Suprapubic skin (tissue), 4 donors: Measurements from ENCODE around the gene ITPRIP.

Experiments
- EP300 ChIP-seq: sonication (generic); formaldehyde crosslinking; IDR thresholded peaks from one replicate; pipeline ENCODE4 v1.6.1; 2017; ENCODE audit warnings: antibody characterized with exemption
- POLR2AphosphoS5 ChIP-seq, 3 donors: sonication (generic); formaldehyde crosslinking; IDR thresholded peaks; one replicate each; pipeline ENCODE4 v1.6.1; 2017; ENCODE audit warnings: antibody characterized with exemption in 3 of 3
- TF ChIP-seq, protein P1 (sequence below), 2 donors: fragments of 200-600 bp in 1 of 2; fragments of 450-650 bp in 1 of 2; sonication (generic) in 1 of 2; IDR thresholded peaks; one replicate each; pipeline ENCODE4 v1.5.1; 2016 to 2019; ENCODE audit warnings: antibody characterized with exemption in 2 of 2, mild to moderate bottlenecking in 1 of 2, moderate library complexity in 1 of 2

DNA sequence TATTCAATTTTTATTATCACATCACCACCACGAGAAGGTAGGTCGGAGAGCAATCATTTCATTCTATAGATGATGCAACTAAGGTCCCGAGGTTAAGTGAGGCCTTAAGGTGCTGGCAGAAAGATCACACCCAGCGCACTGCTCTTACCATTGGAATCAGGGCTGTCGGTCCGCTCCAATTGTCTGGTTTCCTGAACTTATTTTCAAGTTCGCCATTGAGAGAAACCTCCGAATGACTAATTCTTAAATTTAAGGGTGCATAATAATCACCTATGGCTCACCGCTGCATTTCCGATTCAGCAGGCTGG lies 69.9 kb downstream of the ITPRIP start:
- no peak for TF ChIP-seq POLR2AphosphoS5 (IDR thresholded peaks at IDR 0.05)
- TF ChIP-seq, protein P1, sequence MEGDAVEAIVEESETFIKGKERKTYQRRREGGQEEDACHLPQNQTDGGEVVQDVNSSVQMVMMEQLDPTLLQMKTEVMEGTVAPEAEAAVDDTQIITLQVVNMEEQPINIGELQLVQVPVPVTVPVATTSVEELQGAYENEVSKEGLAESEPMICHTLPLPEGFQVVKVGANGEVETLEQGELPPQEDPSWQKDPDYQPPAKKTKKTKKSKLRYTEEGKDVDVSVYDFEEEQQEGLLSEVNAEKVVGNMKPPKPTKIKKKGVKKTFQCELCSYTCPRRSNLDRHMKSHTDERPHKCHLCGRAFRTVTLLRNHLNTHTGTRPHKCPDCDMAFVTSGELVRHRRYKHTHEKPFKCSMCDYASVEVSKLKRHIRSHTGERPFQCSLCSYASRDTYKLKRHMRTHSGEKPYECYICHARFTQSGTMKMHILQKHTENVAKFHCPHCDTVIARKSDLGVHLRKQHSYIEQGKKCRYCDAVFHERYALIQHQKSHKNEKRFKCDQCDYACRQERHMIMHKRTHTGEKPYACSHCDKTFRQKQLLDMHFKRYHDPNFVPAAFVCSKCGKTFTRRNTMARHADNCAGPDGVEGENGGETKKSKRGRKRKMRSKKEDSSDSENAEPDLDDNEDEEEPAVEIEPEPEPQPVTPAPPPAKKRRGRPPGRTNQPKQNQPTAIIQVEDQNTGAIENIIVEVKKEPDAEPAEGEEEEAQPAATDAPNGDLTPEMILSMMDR (IDR thresholded peaks at IDR 0.05) = no peak
- TF ChIP-seq EP300 = no peak
